IMR-90 (cell line): ENCODE measurements around the gene STXBP6.

Experiments
- CTCF ChIP-seq: conservative IDR thresholded peaks from 2 replicates; pipeline ENCODE4 v1.5.1; 2012; ENCODE audit warnings: mild to moderate bottlenecking, low read depth, low read length, improper control_type of control experiment
- MAFK ChIP-seq: IDR thresholded peaks from 2 replicates; pipeline ENCODE4 v1.6.1; 2012; ENCODE audit warnings: low read depth, low read length, improper control_type of control experiment
- POLR2A ChIP-seq: IDR thresholded peaks from 2 replicates; pipeline ENCODE4 v1.6.1; 2012; ENCODE audit warnings: mild to moderate bottlenecking, low read depth, low read length

- TF ChIP-seq CTCF (no peak), POLR2A (no peak), MAFK (no peak)
Observed at GRCh38 chr14:24761141-24761540, 288.8 kb downstream of the STXBP6 start.
